Activated CD8-positive, alpha-beta memory T cell treated with anti-CD3 and anti-CD28 coated beads, Interleukin-2, amount 50 U/mL, for 4 hours (primary cell): ENCODE data around the gene PURA.

Source experiments
- DNase-seq: peaks from one replicate; pipeline ENCODE4 v3.0.0-alpha.2; 2020

PURA gene

DNA sequence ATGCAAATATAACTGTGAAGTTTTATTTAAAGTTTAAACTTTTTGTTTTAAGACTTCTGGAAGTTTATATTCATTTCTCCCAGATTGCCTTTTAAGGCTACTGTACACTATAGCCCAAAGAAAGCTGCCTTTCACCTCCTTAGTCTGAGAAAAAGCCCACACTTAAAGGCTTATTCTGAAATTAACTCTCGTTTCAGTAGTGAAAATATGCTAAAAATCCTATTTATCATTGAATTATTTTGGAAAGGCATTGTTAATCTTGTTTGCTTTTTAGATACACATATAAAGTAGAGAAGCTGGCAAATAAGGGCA, 3.3 kb upstream of the PURA start:
- DNase-seq: no peak

DNA sequence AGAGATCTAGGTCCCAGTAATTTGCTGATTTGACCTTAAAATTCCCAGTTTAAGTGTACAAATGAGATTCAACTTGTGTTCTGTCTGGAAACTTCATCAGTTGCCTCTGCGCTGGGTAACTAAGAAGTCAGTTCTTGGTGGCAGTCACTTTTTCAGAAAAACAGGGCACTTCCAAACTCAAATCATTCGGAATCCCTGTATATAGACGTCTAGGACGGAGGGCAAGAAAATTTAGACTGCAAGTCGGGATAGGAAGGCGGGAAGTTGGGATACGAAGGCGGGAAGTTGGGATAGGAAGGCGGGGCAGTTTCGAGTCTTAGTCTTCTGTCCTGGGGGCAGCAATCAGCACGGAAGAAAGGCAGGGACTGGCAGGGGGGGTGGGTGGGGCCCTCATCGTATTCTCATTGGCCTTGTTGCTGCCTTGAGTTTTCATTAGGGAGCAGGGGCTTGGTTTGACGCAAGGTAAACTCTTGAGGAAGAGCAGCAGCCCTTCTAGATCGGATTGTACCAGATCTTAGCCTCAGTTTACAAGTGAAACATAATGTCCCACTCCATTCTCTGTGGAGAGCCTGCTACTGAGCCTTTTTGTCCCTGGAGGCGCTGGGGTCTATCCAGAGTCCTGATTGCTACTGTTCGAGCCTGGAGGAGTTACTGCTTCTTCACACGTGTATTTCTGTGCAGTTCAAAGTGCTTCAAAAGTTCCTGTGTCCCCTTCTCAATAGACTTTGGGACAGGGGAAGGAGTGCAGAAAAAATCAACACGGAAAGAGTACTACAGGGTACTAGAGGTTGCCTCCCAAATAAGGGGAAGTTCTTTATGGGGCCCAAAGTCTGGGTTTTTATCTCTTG, 2.7 kb upstream of the PURA start:
- no peak for DNase-seq

DNA sequence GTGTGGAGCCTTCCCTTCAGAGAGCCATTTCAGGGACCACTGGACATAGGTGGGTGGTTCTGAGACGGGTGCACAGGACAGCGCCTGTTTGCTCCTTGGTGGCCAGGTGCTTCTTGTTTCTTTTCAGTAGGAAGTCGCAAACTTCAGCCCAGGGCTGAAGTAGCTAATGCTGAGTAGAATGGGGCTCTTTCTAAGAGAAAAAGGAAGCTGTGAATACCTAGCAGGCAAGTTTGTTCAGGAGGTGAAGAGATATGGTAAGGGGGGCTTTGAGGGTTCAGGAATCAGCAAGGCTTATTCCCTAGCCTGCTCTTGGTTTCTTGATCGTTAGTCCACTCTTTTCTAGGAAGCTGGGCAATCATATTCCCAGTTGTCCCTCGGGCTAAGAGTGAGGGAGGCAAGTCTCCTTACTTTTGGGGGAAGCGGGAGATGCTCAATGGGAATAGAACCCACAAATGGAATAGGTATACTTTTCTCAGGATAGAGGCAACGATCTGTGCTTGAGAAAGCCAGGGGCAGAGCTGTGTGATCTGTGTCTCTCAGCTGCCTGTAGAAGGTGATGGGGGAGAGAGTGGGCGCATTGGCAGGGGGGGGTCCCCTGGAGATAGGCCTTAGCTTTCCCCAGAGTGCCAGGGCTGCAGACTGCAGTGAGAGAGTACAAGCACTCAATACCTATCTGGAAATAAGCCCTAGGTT, 1.9 kb upstream of the PURA start:
- DNase-seq: no peak

DNA sequence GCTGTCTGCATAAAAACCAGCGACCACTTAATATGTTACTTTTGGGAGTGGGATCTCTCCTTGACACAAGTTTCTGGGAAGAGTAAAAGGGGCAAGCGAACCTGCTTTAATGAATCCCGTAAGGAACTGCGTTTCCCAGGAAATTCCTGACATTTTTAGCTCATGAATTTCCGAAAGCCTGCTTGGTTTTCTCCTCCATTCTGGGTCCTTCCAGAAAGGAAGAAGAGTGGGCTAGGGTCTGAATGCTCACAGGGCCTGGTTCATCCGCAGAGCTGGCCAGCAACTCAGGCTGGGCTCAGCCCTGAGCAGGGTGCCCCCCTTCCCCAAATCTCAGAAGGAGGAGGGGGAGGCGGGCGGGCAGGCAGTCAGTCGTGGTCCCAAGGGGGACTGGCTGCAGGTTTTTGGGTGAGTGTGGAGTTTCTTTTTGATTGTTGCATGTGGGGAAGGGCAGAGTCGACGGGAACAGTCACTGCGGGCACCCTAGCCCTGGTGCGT, 1.2 kb upstream of the PURA start:
- DNase-seq: no peak

DNA sequence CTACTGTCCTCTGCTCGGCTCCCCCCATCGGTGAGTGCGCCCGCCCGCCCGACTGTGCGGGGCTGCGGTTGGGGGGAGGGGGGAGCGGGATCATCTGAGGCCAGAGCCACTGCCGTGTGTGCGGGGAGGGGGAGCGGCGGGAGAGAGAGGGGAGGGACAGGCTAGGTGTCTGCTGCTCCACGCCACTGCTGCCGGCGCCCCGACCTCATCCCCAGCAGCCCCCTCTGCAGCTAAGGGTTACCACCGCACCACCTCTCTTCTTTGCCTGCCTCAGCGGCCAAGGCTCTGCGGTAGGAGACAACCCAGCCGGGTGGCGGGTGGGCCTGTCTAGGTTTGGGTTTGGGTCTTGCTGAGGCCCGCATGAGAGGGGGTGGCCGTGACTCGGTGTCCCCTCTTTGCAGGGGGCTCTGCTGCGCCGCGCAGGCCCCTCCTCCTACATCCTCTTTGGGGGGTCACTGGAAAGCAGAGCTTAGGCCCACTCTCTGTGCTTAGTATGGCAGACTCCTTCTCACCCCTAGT, 670 bp upstream of the PURA start:
- DNase-seq: no peak

DNA sequence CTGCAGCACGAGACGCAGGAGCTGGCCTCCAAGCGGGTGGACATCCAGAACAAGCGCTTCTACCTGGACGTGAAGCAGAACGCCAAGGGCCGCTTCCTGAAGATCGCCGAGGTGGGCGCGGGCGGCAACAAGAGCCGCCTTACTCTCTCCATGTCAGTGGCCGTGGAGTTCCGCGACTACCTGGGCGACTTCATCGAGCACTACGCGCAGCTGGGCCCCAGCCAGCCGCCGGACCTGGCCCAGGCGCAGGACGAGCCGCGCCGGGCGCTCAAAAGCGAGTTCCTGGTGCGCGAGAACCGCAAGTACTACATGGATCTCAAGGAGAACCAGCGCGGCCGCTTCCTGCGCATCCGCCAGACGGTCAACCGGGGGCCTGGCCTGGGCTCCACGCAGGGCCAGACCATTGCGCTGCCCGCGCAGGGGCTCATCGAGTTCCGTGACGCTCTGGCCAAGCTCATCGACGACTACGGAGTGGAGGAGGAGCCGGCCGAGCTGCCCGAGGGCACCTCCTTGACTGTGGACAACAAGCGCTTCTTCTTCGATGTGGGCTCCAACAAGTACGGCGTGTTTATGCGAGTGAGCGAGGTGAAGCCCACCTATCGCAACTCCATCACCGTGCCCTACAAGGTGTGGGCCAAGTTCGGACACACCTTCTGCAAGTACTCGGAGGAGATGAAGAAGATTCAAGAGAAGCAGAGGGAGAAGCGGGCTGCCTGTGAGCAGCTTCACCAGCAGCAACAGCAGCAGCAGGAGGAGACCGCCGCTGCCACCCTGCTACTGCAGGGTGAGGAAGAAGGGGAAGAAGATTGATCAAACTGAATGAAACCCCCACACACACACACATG, 654 bp downstream of the PURA start:
- no peak for DNase-seq

DNA sequence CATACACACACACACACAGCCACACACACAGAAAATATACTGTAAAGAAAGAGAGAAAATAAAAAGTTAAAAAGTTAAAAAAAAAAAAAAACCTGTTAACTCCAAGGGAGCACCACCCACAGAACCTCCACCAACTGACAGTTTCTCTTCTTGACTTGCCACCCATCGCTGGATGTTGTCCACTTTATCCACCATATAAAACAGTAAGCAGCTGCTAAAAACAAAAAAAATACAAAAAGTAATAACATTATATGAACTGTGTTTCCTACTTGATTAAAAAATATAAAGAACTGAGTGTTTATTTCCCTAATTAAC, 1.2 kb downstream of the PURA start:
- no peak for DNase-seq

- no peak for DNase-seq
Measured at GRCh38 chr5:140116716-140117115, 2.8 kb downstream of the PURA start.

DNA sequence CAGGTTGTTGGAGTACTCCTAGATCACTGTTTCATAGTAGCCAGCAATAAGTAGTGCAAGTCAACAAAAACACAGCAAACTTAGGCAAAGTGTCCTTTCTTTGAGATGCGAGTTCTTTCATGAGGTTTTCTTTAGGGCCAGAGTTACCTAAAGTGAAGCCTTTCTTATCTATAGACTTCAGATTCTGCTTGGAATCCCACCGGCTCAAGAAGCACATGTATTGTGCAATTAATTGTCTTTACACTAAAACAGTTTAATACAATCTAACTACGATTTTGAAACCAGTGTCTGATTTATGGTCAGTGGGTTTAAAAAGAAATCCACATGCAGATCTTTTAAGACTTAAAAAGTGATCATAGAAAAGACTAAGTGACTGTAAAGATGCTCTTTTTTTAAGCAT, 3.6 kb downstream of the PURA start:
- DNase-seq: no peak

DNA sequence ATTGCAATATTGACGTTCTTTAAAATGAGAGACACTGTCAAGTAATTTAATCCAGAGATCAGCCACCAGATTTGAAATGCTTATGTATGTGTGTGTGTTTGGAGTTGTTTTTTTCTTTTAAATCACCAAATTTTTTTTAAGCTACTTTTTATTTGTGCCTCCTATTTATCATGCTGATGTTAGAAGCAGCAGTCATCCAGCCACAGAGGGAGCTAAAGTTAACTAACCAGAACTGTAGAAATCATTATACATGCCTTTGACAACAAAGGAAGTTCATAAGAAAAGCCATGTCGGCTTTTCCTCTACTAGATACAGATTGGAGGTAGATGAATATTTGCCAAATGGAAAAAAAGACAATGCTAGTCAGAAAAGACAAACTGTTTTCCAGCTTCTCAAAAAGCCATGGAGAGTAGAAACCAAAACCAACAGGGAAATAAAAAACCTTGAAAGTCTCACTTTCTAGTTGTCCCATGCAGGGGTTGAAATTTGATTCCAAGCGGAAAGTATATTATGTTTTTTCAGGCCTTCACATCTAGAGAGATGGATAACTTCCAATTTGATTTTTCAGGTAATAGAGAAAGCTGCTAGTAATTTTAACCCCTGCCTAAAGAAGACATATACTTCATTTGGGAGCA, 4.5 kb downstream of the PURA start:
- no peak for DNase-seq

DNA sequence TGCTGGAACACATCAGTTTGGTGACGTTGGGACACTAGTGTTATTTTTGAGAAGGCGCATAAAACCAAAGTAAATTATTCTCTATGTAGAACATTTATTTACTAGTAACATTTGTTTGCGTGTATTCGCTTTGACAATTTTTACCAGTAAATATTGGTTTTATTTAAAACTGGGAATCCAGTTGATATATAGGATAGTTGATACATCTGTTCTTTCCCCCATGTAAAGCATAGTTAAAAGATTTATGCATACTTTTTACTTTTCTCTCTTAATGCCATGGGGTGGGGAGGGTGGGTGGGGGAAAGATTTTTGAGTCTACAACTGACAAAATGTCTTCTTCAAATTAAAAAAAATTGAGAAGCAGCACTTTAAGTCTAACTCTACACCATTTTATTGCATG, 11.7 kb downstream of the PURA start, which contains the start of gene IGIP:
TSS of gene IGIP (plus strand) at position 301 of the 400 bp plus-strand sequence. CDS start 2,540 bp downstream, outside the sequence.
- no peak for DNase-seq

DNA sequence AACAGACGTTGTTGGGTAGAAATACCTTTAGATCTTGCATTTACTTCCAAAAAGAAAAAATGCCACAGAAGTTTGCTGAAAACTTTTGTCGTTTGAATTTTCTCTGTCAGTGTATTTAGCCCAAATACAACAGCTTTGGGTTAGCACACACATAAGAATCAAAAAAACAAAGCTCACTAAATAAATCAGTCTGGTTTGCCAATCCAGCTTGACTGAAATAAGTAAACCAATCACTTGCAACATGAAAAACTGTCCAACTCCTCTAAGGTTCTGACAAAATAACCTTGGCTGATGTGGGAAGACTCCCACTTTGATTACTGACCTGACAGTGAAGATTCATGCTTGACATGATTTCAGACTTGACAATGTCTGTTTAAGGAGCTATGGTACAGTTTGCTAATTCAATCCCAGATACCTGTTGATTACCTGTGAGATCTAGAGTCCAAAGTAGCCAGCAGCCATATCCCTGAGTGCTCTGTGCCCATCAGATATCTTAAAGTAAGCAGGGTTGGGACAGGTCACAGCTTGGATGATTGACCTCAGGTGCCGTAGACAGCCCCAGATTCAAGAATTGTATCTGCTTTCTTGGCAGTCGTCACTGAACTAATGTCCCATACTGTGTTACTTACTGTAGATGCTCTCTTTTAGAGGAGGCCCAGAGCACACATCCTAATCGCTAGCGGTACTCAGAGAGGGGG, 12.6 kb downstream of the PURA start:
- DNase-seq: no peak

DNA sequence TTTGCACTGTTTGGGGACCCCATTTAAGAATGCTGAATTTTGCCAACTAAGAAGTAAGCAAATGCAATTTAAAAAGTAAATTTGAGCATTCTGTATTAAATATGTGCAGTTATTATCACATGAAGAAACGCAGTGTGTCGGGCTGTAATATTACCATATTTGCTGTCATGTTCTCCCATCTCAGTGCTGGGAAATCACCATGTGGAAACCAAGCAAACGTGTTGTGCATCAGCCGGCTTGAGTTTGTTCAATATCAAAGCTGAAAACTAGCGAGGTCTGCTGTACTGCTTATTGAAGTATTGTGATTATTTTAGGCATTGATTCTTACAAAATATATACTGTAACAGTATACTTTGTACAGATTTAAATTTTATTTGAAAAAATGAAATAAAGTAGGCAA, 14.5 kb downstream of the PURA start:
- no peak for DNase-seq

DNA sequence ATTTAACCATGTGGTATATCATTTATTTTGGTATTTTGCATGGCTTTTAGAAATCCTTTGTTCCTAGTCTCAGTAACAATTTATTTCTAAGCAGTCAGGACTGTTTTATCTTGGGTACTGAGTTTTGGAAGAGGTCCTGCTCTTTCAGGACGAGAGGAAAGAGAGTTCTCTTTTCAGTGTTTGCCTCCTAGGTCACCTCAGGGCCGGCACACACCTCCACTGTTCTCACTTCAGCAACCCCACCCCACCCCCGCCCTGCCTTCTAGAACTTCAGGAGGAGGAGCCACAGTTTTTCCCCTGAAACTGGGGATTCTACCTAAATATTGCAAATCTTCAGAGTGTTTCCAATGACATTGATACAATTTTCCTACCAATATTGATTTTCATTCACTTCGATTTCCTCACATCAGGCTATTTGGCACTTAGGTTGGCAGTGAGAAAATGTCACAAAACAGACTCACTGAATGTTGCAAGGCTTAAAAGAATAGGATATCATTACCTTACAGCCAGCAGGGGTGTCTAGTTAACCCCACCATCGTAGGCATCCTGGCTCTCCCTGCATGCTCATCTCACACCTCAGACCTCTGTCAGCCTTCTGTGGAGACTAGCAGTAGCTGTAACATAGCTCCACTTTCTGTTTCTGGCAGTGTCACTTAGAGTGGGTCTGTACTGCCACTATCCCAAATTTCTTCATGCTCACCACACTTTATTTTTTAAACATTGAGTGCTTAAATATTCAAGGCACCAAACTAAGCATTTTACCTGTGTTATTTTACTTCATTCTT, 17.2 kb downstream of the PURA start:
- DNase-seq: no peak

DNA sequence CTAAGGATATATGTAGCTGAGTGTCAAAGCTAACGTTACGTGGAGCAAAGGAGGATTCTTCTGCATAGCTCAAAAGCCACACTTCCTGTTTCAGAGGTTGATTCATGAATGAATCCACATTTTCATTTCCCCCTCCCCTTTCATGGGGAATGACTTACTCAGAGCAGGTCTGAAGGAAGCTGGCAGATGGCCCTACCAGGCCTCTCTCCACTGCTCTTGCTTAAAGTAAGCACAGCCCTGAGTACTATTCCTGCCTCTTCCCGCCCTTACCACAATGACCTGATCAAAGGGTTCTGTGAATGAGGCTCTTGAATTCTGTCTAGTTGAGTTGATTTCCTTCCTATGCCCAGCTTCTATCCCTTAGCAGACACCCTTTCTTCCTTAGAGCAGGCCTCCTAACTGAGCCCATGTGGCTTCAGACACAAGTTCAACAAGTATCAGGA, 18.1 kb downstream of the PURA start:
- DNase-seq: no peak

DNA sequence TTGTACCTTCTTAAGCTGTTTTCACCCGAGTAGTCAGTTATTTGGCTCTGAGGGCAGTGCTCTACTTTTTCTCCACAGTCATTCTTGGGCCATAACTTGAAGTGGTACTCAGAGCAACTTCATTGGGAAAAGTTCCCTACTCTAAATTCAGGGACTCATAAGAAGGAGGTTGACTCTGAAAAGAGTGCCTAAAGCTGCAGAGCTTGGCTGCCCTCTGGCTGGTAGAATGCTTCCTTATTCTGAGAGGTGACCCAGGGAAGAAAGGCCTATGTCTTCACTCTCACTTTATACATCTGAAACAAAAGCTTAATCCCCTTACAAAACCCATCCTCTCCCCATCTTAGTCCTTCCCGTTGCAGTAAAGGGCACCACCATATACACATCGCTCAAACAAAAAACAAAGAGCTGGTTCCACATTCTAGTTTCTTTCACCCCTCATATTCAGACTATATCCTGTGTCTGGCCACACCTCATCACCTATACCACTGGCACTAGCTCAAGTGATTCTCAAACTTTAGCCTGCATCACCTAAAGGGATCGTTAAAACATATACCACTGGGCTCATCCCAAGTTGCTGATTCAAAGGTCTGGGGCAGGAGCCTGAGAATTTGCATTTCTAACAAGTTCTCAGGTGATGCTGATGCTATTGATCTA, 19.7 kb downstream of the PURA start:
- no peak for DNase-seq

GRCh38 chr5:140134277-140134935, 20.5 kb downstream of the PURA start:
- no peak for DNase-seq

DNA sequence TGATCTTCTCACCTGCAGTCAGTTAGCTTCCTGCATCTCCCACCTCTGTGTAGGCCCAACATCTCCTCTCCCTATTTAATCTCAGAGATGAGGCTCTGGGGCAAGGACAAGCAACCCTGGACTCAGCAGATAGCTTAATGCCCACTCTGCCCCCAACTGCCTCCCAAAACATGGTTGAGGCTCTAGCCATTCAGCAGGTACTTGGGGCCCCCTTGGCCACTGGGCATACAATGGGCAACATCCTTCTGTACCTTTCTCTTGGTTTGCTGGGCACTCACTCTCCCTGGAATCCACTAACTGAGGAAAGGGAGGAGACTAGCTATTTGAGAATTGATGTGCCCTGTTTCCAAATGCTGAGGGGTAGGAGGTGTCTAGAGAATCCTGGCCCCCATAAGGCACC, 21.2 kb downstream of the PURA start:
- no peak for DNase-seq

GRCh38 chr5:140136624-140137023, 22.7 kb downstream of the PURA start:
- DNase-seq: no peak

DNA sequence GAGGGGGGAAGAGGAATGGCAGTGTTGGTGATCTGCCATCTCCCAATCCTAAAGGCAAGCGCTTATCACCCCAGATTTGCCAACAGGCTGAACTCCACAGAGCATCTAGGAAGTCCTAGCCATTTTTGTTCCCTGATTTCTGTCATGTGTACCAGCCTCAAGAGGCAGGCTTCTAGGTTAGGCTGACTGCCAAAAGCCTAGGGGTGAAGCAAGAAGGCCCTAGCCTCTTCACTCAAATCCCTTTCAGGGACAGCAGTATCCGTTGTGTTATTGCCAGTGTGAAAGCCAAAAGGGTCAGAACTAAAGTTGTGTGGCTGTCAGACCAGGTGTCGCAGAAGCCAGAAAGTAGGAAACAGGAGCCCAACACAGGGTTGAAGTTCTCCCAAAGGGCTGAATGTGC, 26.5 kb downstream of the PURA start:
- no peak for DNase-seq
